Measurements from ENCODE around the gene IBTK. TPM values are rescaled to one million over a fixed set of nuclear protein-coding genes. Genes with fewer than 3 reads are reported as not detected.

The IBTK gene
- total RNA-seq, 1 donor from 2014 or later: 42.5 TPM

- intact Hi-C loops (cut with micrococcal nuclease): loop anchor here (1.0 to 2.0 kb wide), 5 partner anchors 18 to 1980 kb away; partner anchors contain the start of genes CEP162, DOP1A, PGM3 and RWDD2A
Measured at GRCh38 chr6:82246802-82247504, 591 bp downstream of the IBTK start.

GRCh38 chr6:82246370-82246769, 1.2 kb downstream of the IBTK start:
- intact Hi-C loops (cut with micrococcal nuclease): loop anchor here (2.0 kb wide), 4 partner anchors 18 to 1980 kb away; partner anchors contain the start of genes CEP162, PGM3, RWDD2A and TENT5A

DNA sequence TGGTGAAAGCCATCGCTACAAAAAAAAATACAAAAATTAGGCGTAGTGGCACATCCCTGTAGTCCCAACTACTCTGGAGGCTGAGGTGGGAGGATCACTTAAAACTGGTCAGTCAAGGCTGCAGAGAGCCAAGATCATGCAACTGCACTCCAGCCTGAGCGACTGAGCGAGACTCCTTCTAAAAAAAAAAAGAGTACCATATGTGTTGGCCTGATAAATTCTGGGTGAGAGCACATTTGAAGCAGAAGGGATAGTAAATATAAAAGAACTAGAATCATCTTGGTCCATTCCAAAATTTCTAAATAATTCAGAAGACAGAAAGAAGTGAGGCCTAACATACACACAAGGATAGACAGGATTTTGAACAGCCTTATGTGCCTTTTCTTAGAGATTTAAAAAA, 2.2 kb downstream of the IBTK start:
- intact Hi-C loops (cut with micrococcal nuclease): no loop called here

DNA sequence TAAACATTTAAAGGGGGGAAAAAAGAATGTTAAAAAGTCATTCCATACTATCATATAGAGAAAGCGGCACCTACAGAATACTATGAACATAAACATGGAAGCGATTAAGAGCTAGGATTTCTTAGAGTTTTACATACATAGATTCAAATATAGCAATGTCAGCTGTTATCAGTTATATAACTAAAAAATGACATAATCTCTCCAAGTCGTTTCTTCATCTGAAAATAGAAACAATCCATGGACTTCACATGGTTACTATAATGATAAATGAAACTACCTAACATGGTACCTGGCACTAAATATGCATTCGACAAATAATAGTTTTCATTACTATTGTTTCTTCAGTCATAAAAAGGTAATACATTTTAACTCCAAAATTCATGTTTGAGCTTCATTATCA, 3.7 kb downstream of the IBTK start:
- intact Hi-C loops (cut with micrococcal nuclease): no loop called here

- intact Hi-C loops (cut with micrococcal nuclease): no loop called here
Measured at GRCh38 chr6:82240186-82240585, 7.4 kb downstream of the IBTK start.

- intact Hi-C loops (cut with micrococcal nuclease): no loop called here
Measured at GRCh38 chr6:82239597-82239996, 7.9 kb downstream of the IBTK start.

GRCh38 chr6:82237013-82237412, 10.5 kb downstream of the IBTK start:
- intact Hi-C loops (cut with micrococcal nuclease): no loop called here

DNA sequence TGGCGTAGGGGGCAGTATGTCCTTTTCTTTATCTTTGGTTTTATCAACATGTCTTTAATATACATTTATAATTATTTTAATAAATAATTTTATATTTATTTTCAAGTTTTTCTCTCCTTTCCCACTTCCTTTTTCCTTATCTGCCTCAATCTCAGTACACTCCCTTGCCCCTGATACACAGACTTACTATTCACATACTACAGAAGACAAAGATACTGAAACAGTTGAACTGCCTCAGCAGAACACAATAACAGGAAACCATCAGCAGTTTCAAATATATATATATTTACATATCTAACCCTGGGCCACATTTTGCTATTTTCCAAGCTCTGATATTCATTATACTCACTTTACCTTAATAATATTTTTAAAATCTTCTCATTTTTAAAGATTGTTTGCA, 19.8 kb downstream of the IBTK start:
- intact Hi-C loops (cut with micrococcal nuclease): loop anchor here (2.0 kb wide), 1 partner anchor 19 kb away; the partner anchor contains the start of gene IBTK

DNA sequence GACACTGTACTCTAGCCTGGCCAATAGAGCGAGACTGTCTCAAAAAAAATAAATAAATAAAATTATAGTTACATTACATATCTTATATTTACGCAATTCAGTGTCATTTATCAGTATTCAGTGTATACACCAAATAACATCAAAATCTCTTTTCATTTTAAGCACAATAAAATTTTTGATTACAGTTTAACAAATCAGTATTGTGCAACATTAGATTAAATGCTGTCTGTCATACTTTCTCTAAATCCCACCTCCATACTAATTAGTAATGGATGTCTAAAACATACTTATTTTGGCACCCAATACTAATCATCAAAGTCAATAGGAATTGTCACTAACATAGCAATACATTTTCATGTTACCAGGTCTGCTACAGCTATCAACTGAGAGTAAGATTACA, 27.4 kb downstream of the IBTK start:
- intact Hi-C loops (cut with micrococcal nuclease): no loop called here

DNA sequence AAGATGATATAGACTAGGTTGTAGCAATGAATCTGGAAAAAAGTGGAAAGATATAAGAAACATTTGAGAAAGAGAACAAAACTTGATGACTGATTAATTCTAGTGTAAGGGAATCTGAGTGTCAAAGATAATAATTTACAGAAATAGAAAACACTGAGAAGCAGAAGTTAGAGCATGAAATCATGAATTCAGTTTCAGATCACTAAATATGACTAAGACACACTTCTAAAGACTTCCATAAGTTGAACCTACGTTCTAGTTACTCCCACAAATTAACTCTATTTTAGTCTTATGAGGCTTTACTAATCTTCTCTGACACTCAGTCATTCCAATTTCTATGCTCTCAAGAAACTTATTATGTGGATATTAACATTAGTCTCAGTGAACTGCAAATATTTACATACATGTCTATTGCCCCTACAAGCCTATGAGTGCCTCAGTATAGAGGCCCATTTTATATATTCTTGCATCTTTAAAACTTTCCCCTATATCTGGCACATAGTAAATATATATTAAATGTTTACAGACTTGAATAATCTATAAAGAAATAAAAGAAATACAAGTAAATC, 30.4 kb downstream of the IBTK start:
- intact Hi-C loops (cut with micrococcal nuclease): no loop called here

GRCh38 chr6:82216549-82216948, 31.0 kb downstream of the IBTK start:
- intact Hi-C loops (cut with micrococcal nuclease): no loop called here

GRCh38 chr6:82211326-82211725, 36.2 kb downstream of the IBTK start:
- intact Hi-C loops (cut with micrococcal nuclease): no loop called here

DNA sequence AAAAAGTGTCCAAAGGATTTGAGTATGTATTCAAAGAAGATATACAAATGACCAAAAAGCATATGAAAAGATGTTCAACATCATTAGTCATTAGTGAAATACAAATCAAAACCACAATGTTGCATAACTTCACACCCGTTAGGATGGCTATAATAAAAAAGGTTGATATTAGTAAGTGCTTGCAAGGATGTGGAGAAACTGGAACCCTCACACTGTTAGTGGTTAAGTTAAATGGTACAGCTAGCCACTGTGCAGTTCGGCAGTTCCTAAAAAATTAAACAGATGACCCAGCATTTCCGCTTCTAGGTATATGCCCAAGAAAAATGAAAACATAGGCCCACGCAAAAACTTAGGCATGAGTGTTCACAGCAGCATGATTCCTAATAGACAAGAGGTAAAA, 38.6 kb downstream of the IBTK start:
- intact Hi-C loops (cut with micrococcal nuclease): no loop called here

- intact Hi-C loops (cut with micrococcal nuclease): no loop called here
Measured at GRCh38 chr6:82205930-82206392, 41.6 kb downstream of the IBTK start.

DNA sequence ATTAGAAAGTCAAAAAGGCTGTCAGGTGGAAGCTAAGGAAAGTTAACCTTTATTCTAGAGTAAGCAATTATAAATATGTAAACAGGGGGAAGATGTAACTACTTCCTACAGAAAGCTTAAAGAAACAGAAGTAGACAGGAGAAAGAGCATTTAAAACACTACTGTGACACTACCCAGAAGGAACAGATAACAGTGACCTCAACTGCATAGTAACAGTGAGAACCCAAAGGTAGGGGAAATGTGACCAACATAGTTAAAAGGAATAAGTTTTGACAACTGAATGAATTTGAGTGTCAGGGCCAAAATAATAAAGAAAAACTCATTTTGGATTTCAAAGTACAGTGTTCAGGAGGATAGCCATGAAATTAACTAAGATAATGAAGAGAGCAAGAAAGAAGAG, 43.5 kb downstream of the IBTK start:
- intact Hi-C loops (cut with micrococcal nuclease): no loop called here

GRCh38 chr6:82197784-82198183, 49.8 kb downstream of the IBTK start:
- intact Hi-C loops (cut with micrococcal nuclease): loop anchor here (10.0 kb wide), 1 partner anchor 443 kb away; the partner anchor contains the start of gene TENT5A

- intact Hi-C loops (cut with micrococcal nuclease): loop anchor here (10.0 kb wide), 1 partner anchor 442 kb away; the partner anchor contains the start of gene TENT5A
Measured at GRCh38 chr6:82197245-82197644, 50.3 kb downstream of the IBTK start.

DNA sequence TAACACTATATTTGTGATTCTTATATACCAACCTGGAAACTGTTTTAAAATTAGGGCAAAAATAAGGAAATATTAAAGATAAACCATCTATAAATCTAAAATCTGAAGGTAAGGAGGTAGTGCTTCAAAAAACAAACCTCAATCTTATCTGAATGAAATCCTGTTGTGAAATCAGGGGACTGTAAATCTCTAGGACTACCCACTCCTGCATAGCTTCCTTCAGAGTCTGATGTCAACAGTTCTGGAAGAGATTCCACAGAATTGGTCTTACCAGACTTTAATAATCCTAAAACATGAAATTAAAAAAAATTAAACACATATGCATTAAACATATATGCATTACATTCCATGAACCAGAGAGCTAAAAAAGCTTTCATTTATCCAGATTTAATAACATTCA, 51.4 kb downstream of the IBTK start:
- intact Hi-C loops (cut with micrococcal nuclease): loop anchor here (10.0 kb wide), 1 partner anchor 441 kb away; the partner anchor contains the start of gene TENT5A

DNA sequence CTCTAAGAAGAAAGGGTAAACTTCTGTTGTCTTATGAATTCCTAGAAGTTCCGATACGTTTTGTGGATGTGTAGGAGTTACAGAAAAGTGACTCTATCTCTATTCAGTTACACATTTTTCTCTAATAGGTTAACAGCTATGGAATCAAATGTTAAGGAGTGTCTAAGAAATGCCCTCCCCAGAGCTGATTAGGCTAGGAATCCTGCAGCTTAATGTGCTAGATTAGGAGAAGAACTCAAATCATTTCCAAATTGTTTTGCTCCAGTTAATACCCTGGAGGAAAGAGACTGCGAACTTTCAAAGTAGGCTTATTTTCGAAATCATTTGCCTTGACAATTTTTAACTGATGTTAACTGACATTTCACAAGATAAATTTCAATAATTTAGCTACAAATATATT, 51.9 kb downstream of the IBTK start:
- intact Hi-C loops (cut with micrococcal nuclease): loop anchor here (10.0 kb wide), 1 partner anchor 441 kb away; the partner anchor contains the start of gene TENT5A

- intact Hi-C loops (cut with micrococcal nuclease): no loop called here
Measured at GRCh38 chr6:82185948-82186535, 61.5 kb downstream of the IBTK start.

- intact Hi-C loops (cut with micrococcal nuclease): no loop called here
Measured at GRCh38 chr6:82183642-82184282, 63.8 kb downstream of the IBTK start.

DNA sequence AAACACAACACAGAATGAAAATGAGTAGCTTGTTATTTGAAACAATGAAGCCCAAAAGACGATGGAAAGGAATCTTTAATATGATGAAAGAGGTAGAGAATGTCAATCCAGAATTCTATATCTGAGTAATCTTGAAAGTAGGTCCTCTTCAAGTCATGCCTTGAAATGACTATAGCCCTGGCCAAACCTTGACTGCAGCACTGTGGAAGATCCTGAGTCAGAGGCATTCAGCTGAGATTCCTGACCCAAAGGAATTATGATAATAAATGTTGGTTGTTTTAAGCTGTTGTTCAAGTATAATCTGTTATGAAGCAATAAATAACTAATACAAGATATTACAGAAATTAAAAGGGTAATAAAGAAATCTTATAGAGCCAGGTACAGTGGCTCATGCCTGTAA, 64.8 kb downstream of the IBTK start:
- intact Hi-C loops (cut with micrococcal nuclease): no loop called here
